Pons (tissue), 1 donor: ENCODE data around the gene MCTP1.
"Not testable (repeated sequence)": the region's sequence is repeated elsewhere in the genome, so short reads cannot be mapped to it uniquely, and the experiment has no call there.

Experiments used
- DNase-seq: peaks from one replicate; pipeline ENCODE4 v3.0.0-alpha.2; 2016; ENCODE audit warnings: low spot score

The MCTP1 gene

DNA sequence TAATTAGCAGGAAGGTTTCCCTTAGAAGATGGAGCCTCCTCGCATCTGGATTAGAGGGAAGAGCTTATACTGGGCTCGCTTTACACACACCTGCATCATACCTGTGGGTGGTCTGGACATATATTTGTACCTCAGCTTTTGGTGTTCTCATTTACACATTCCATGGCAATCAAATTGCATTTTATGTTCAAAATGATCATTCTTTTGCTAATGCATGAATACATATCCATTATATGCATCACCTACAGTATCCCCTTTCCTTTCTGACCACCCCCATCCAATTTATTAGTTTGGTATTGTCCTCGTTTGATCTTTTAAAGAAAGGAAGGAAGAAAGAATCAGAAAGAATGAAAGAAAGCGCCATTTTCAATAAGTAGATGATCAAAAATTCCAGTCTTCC, 415.0 kb downstream of the MCTP1 start:
- no peak for DNase-seq

DNA sequence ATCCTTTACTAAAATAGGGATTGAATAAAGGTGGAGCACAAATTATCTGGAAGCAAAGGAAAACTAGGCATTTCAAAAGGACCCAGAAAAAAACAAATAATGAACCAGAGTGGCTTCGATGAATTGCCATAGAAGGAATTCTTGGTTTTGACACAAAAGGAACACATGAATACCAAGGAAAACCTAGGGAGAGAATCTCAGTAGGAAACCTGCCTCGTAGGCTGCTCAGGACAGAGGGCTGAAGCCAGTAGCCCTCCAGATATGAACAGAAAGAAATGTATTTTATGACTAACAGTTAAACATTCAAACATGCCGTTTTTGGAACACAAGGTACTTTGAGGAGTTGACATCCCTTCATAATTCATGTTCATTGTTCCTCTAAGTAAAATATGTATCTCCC, 420.9 kb downstream of the MCTP1 start:
- no peak for DNase-seq

DNA sequence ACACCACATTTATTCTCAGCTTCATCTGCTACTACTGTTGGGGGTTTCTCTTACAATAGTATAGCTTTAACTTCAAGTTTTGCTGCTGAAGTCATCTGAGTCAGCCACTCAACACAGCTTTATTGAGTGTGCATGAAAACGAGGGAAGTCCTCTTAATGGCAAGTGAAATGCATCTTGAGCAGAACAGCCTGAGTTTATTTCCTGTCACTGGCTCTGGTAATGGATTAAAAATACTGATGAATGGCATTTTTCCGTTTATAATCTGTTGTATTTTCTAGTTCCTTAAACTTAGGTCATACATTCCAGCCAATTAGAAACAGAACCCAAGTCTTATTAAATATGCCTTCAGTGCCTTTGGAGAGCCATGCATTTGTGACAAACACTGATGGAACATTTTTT, 427.8 kb downstream of the MCTP1 start:
- DNase-seq: no peak

DNA sequence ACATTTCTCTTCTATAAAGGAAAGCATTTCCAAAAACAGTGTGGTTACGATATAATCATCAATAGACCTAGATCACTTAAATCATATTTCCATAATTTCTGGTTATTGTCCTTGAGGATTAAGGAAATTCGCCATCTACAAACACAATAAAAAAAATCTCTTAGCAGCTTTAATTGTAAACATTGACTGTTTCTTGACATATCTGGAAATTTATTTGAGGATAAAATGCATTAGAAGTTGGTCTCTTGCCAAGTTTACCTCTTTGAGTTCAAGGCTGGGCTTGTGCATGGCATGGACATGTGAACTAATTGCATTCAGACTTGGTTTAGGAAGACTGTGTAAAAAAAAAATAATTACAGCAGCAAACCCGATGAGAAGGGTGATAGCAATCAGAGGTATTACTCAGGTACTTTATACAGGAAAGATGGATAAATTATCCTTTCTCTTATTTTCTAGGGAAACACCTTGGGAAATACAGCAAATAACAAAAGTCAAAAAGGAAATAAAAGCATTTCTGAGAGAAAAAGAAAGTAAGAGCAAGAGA, 428.6 kb downstream of the MCTP1 start:
- DNase-seq: no peak

DNA sequence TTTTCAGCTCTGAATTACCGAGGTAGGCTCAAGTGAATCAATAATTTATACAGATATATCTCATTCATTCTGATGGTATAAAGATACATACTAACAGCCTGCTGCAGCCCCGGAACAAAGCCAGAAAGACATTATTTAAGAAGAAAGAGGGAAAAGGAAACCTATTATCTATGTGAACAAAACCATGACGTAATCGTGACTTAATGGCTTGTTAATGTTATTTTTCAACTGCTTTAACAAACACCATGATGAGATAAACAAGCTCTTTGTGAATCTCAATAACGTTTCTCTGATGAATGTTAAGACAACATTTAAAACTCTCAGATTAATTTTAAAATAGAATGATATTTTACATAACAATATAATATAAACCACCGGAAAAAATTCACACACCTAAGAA, 429.4 kb downstream of the MCTP1 start:
- no peak for DNase-seq

DNA sequence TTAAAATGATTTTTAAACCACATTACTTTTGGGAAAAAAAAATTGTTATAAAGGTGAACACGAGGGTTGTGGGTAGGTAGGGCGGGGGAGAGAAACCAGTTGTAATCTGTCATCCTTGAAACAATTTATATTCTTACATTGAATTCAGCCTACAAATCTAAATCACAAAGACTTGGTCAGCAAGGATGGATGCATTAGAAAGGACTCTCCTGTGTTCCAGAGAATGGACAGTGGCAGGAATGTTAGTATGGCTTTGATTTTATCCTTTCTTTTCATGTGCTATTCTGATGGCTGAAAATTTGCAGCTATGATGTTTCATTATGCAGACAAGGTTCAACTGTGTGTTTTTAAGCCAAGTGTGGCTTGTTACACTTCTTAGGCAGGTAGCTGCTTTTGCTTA, 431.8 kb downstream of the MCTP1 start:
- DNase-seq: no peak

DNA sequence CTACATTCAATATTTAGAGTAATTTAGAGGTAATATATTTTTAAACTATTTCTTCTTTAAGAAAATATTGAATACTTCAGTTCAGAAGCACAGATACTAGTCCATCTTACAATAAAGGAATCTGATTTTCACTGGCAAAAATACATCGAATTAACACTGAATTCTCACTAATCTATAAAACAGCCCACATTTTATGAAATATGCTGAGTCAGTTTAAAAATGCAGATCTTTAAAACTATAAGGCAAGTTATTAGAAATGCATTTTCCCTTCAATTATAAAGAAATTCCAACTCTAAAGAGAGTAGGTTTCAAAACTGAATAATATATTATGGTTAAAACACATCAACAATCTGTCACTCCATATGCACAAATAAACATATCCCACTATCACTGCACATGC, 433.9 kb downstream of the MCTP1 start:
- no peak for DNase-seq

DNA sequence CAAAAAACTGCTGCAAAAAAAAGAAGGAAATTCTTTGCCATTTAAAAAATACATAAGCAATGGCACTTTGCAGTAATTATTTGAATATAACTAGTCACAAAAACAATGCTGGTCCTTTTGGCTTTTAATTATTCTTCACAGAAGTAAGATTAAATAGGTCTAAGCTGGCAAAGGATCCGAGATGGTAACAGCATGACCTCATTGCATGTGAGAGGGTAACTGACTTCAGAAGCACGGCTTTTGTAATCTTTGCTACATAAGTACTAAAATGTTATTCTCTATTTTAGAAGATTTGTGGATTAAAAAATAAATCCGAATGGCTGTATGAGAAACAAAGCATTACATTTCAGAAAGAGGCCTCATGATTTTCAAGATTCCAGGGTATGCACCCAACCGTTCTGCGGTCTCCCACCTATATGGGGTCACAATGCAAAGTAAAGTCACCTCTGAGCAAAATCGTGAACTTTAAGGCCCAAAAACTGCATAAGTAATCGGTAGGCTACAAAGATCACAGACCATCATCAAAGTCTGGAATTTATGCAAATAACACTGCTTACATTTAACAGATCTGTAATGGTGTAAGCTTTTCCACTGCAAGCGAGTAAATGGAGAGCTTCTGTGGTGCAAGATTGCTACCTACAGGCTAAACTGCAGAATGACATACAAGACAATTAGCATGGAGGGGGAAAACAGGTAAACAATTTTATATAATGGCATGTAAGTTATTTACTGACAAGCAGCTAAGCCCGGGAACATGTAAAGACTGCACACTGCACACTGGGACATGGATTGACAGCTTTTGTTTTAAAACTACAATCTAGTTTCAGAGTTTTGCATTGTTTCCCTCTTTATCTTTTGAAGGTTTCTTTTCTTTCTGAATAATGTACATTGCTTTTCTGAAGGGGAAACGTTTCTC, 434.8 kb downstream of the MCTP1 start:
- peak; percentile 74 for DNase-seq

DNA sequence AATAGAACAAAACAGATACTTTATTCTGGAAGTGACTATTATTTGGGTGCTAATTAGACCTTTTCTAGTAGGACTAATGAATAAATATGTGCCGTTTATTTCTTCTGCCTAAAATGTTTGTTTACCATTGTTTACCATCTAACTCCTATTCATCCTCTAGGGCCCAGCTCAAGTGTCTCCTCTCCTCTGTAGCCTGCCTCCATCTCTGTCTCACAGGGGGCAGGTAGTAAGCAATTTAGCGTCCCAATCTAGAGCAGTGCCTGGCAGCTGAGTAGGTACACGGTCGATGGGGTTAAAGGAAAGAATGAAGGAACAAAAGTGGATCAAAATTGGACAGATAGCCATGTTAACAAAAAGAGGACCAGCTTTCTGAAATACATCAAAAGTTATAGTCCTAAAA, 435.6 kb downstream of the MCTP1 start:
- no peak for DNase-seq

DNA sequence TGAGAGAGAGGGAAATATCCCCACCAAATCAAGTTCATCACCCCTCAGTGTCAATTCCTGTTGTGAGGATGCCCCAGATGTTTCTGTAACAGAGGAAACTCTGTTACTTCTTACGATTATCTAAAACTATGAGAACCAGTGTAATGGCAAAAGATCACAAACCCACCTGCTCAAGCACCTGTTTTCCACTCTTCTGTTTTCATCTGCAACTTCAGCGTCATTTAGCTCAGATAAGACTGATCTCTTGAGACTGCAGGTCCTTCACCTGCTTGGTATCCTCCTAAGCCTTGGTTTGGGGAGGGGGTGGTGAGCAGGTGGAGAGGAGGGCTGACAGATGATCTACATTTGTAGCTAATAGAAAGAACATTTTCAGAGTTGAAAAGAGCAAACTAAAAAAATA, 437.2 kb downstream of the MCTP1 start:
- no peak for DNase-seq

DNA sequence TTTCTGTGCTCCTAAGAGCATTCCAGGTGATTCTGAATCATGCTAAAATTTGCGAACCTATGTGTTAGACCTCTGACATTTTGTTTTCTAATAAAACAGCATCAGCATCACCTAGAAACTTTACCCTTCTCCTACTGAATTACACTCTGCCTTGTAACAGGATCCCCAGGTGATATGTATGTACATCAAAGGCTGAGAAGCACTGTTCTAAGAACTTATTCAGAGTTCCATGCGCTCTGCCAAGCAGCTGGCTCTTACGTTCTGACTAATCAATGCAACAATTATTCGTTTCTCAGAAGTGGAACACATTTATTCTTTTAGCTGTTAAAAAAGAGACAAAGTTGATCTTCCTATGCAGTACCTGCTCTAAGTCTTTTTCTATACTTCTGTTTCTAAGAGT, 437.9 kb downstream of the MCTP1 start:
- DNase-seq: no peak

DNA sequence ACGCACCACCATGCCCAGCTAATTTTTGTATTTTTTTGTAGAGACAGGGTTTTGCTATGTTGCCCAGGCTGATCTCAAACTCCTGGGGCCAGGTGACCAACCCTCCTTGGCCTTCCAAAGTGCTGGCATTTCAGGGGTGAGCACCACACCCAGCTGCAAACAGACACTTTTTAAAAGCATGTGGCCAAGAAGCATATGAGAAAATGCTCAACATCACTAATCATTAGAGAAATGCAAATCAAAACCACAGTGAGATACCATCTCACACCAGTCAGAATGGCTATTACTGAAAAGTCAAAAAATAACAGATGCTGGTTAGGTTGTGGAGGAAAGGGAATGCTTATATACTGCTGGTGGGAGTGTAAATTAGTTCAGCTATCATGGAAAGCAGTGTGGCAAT, 439.2 kb downstream of the MCTP1 start:
- not testable (repeated sequence) for DNase-seq

DNA sequence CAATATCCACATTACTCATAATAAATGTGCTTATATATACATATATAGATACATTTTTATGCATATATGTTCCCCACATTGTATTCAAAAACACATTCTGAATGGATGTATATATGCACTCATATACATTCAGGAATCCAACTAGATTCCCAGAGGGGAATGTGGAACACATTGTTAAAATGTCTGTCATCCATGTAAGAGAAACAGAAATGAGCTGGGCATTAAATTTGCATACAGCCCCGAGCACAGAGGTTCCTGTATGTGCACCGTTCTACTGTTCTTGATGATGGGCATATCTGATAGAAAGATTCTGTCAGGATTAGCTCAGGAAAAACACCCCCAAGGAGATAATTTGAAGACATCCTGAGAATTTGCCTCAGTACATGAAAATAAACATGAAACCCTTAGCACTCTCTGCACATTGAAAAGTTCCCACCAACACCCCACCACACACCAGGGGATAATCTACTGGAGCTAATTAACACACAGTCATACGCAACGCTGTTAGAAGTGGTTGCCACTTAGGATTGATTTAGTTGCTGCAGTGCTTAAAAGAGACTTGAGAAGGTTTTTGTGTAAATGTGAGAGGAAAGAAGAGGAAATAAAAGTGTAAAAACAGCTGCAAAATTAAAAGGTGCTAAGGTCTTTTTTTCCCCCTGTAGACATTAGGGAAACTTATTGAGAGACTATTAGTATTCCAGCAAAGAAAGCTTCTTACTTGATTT, 443.1 kb downstream of the MCTP1 start:
- DNase-seq: no peak

DNA sequence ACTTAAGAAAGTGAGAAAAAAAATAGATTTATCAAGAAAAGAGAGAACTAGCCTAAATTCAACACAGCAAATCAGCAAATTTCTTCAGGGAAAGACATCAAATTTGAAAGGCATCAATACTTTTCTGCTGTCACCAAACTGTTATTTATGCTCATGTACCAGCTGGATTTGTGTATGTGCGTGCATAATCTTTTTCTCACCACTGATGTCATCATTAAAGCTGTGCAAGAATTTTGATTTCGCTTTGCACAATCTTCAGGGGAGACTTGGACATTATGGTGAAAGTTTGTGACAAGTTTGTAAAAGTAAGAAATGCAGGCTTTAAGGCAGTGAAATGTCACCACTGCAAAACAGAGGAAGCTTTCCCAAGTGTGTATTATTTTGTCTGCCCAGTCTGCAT, 451.0 kb downstream of the MCTP1 start:
- DNase-seq: no peak

DNA sequence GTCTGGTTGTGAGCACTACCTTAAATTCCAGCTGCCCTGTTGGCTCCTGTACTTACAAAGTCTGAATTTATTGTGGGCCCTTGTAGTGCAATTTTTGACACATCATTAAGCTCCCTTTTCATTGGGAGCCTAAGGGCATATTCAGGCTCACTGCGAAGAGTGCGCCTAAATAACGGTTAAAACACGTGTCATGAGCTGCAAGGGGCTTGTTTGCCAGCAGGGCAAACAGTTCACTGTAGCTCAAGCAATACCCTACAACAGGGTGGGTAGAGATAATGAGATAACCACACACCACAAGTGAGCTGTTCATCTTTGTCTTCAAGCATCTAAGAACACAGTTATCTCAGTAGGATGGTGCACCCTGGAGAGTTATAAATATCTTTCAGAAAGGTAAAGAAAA, 452.2 kb downstream of the MCTP1 start:
- DNase-seq: no peak

DNA sequence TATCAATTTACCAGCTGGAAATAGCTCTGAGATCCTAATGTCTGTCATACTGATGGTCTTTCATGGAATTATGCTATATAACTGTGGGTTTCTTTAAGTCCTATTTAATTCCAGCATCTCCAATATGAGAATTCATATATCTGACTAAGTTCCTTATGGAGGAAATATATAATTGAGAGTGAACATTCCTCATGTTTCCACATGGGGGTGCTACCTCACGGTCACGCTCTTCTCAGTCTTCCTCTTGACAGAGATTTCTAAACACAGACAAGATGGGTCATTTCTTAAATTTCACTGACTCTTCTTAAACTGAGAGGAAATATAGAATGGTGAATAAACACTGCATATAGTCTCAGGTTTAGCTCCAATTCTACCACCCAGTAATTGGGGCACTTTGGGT, 454.4 kb downstream of the MCTP1 start:
- DNase-seq: peak; percentile 10

DNA sequence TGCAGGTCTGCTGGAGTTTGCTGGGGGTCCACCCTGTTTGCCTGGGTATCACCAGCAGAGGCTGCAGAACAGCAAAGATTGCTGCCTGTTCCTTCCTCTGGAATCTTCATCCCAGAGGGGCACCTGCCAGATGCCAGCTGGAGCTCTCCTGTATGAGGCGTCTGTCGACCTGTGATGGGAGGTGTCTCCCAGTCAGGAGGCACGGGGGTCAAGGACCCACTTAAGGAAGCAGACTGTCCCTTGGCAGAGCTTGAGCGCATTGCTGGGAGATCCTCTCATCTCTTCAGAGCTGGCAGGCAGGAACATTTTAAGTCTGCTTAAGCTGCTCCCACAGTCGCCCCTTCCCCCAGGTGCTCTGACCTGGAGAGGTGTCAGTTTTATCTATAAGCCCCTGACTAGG, 456.7 kb downstream of the MCTP1 start:
- DNase-seq: not testable (repeated sequence)

DNA sequence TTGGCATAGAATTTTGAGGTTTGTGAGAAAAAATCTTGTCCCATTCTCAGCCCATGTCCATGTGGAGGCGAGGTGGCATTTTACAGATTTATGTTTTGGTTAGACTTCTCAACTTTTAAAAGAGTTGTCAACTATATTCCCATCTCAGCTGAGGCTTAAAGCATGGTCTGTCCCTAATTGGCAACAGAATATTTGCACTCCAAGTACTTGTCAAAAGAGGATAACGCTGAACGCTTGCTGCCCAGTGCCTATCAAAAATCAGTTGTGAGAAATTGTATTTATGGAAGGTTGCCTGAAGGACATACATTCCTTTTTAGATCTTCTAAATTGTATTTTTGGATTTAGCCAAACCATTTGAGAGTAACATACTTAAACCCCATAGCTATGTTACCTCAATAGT, 464.4 kb downstream of the MCTP1 start:
- no peak for DNase-seq

DNA sequence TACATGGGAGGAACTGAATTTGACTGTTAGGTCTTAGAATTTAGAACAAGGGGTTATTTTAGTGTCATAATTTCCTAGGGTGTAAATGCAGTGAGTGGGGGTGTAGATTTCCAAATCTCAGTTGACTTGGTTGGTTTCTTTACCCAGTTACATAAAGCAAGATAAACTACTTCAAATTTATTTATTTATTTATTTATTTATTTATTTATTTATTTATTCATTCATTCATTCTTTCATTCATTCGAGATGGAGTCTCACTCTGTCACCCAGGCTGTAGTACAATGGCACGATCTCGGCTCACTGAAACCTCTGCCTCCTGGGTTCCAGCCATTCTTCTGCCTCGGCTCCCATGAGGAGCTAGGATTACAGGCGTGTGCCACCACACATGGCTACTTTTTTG, 466.0 kb downstream of the MCTP1 start:
- no peak for DNase-seq

DNA sequence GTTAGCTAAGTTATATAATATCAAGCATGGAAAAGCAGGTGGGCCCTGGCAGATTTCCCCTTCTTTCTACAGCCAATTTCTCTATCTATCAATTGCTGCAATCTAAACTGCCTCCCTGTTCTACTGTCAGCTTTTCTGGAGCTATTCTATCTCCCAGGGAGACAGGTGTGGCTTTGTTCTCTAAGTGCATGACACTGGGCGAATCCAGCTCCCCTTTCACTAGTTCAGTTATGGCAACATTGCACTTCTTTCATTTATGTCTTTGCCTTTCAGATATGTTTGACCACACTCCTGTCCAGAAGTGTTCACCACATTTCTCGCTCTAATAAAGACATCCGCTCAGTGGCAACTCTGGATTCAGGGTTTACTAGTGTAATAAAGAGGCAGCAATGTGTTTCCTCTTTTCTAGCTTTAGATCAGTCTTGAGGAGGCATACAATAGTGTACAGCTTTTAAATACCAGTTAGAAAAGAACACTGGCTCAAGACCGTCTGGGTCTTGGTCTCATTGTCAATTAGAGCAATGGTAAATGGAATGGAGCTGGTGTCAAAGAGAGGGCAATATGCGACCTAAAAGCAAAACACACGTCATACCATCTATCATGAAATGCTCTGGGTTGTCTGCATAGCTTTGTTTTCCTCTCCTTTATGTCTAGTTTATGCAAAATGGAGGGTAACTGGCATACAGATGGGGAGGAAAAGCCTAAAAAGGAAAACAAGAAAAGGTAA, 469.4 kb downstream of the MCTP1 start:
- DNase-seq: no peak

DNA sequence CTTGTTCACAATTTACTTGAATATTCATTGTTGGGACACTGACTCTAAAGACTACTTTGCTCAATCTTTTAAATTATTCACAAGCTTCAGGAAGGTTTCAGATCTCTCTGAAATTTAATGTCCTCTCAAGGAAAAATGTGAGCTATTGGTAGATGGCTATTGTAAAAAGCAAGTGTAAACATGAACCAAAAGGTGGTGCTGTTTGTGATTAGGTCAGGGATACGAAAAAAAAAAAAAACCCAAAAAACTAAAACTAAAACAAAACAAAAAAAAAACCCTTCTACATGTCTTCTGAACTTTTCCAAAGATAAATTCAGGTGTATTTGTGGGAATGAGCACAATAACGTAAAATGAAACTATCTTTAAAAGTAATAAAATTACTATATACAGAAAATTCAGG, 472.7 kb downstream of the MCTP1 start:
- no peak for DNase-seq

DNA sequence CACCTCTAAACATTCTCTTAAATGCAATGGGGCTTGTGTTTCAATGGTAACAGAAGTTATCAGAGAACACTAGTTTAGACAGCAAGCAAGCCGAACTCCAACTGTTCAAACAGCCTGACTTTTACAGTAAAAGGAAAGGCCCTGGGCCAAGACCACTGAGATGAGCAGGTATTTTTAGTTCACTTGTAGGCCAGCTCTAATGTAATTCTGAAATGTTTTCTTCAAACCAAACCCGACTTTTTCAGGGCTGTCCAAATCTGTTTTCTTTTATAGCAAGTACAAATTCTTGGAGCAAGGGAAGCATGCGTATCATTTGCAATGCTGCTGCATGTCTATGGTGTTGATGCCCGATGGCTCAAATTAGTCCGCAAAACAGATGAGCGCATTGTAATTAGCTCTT, 473.6 kb downstream of the MCTP1 start:
- DNase-seq: no peak

DNA sequence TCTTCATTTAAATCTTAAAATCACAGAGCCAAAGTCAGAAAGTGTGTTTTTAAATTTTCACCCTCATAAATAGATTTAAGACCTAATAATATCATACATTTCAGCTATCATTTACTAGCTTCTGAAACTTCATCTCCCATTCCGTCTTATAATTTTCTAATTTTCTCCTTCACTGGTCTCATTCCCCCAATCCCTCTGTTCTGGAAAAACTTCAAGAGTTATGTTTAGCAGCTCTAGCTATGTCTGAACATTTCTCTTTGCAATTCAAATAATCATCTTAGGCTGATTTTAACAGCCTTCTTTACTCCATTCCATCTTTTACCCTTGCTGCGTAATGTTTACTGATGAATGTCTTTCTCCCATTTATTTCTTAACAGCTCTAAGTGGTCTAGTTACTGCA, 474.0 kb downstream of the MCTP1 start:
- DNase-seq: no peak
